GM18909 (cell line): ENCODE data around the gene TERT.
"Not testable (repeated sequence)": the region's sequence is repeated elsewhere in the genome, so short reads cannot be mapped to it uniquely, and the experiment has no call there.

Experiments
- ATAC-seq: cut with Tn5 transposase; IDR thresholded peaks from one replicate; pipeline ENCODE4 v1.9.1; 2021; ENCODE audit warnings: mild to moderate bottlenecking; ENCODE audit not compliant: unreplicated experiment, poor library complexity

TERT gene

DNA sequence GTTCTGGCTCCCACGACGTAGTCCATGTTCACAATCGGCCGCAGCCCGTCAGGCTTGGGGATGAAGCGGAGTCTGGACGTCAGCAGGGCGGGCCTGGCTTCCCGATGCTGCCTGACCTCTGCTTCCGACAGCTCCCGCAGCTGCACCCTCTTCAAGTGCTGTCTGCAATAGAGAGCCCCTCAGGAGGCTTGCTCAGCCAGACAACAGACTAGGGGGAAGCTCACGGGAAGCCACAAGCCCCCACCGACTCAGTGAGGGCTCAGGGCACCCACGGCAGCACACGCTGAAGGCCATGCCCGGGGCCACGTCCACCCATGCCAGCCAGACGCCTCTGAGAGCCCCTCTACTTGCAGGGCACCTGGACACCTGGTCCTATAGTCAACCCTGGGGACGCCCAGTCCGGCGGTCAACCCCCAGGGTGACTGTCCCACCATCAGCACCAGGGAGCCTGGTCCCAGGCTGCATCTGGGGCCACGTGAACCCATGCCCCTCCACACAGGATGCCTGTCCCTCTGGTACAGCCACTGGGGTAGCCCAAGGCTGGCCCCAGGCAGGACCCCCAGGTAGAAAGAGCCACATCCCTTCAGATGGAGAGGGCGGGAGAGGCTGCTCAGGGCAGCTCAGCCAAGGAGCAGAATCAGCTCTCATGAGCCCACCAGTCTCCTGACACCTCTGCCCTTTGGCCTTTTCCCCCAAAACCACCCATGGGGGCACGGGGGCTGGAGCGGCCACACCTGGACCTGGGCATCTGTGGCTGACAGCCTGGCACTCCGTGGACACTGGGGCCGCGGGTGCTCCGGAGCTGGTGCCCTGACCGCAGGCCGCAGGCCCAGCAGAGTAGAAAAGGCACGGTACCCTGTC is 14.5 kb downstream of the TERT start:
- ATAC-seq: no peak

DNA sequence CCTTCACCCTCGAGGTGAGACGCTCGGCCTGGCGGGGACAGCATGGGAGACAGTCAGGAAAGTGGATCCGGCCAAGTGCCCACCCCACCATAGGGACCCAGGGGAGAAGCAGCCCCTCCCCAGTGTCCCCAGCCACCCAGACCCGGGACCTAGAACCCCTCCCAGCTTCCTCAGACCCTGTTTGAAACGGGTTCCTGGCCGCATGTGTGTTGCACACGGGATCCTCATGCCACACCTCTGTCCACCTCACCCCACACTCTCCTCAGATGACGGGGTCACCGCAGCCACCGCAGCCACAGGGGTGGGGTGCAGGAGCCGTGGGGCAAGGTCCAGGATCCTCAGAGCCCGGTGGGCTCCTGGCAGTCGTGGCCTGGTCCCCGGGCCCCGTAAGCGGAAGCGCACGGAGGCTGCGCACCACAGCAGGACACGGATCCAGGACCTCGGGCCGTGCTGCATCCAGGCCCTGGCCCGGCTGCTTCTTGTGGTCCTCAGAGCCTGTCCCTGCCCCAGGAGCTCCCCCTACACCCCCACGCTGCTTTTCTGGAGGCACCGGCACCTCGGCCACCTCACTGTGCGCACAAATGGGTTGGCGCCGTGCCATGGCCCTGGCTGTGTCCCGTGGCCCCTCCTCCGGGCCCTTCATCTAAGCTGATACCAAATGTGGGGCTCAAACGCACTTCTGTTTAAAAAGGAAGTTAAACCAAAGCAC is 15.3 kb downstream of the TERT start:
- no peak for ATAC-seq

DNA sequence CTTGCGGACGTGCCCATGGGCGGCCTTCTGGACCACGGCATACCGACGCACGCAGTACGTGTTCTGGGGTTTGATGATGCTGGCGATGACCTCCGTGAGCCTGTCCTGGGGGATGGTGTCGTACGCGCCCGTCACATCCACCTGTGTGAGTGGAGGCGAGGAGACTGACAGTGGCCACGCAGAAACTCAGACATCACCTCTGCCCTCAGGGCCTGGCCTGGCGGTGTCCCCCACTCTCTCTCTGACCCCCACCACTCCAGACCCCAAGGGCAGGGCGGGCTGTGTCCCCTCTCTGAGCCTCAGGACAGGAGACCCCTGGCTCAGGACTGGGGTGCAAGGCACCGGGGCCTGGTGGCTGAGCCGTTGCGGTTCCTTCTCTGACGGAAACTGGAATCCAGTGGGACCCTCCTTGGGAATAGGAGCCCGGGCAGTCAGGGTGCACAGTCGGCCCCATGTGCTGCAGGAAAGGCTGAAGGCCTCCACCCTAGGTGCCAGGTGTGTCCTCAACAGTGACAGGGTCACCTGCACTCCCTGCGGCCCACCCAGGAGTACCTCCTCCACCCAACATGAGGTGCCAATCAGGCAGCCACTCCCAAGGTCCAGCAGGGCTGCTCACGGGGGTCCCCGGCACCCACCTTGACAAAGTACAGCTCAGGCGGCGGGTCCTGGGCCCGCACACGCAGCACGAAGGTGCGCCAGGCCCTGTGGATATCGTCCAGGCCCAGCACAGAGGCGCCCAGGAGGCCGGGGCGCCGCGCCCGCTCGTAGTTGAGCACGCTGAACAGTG is 16.0 kb downstream of the TERT start:
- no peak for ATAC-seq

DNA sequence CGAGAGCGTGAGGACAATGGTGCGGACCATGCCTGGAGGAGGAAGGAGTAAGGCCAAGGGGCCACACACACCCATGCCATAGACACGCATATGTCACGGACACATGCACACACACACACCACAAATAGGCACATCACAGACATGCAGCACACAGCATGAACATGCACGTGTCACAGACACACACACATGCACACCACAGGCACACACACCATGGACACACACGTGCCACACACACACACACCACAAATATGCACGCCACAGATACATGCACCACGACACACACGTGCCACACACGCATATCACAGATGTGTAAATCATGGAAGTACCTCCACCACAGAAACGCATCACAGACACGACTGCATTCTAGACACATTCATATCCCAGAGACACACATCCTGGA is 16.7 kb downstream of the TERT start:
- ATAC-seq: no peak

DNA sequence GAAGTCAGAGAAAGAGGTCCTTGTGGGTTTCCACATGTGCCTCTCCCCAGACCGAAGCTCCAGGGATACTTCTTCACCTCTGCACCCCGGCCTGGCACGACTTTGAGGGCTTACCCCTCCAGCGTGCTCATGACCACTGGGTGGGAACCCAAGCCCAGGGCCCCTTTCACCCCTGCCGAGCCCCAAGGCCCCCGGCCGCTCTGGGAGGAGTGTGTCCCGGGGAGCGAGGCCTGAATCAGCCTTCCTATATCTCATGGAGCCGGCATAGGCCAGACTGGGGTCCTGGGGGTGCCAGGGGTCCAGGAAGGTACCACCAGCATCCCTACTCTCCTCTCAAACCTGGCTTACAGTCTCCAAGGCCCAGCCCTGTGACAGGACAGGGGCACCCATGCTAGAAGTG is 17.1 kb downstream of the TERT start:
- ATAC-seq: no peak

DNA sequence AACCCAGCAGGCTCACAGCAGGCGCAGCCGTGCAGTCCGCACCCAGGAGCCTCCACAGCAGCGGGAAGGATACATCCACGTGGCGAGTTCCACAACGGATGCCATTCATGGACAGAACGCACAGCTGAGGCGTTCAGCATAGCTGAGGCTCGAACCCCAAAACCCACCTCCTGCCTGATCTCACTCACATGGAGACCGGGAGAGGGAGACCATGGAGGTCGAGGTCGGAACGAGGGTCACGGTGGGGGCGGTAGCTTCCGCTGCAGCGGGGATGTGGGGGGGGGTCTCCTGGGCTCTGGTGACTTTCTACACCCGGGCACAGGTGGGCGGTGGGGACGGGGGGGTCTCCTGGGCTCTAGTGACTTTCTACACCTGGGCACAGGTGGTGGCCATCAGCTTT is 17.5 kb downstream of the TERT start:
- no peak for ATAC-seq

DNA sequence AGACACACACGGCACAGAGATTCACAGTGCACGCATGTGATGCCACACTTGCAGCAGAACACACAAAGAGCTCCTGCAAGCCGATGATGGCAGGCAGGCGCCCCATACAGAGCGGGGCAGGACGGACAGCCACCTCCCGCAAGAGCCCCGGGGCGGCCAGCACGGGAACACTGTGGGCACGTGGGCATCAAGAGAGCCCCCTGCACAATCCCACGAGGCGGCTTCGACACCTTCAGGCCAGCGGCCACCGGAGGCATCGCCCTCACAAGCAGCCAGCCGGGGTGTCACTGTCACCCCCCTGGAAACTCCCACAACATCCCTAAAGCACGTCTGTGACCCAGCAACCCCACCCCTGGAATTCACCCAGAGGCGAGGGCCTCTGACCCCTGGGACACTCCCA is 17.9 kb downstream of the TERT start:
- ATAC-seq: no peak

DNA sequence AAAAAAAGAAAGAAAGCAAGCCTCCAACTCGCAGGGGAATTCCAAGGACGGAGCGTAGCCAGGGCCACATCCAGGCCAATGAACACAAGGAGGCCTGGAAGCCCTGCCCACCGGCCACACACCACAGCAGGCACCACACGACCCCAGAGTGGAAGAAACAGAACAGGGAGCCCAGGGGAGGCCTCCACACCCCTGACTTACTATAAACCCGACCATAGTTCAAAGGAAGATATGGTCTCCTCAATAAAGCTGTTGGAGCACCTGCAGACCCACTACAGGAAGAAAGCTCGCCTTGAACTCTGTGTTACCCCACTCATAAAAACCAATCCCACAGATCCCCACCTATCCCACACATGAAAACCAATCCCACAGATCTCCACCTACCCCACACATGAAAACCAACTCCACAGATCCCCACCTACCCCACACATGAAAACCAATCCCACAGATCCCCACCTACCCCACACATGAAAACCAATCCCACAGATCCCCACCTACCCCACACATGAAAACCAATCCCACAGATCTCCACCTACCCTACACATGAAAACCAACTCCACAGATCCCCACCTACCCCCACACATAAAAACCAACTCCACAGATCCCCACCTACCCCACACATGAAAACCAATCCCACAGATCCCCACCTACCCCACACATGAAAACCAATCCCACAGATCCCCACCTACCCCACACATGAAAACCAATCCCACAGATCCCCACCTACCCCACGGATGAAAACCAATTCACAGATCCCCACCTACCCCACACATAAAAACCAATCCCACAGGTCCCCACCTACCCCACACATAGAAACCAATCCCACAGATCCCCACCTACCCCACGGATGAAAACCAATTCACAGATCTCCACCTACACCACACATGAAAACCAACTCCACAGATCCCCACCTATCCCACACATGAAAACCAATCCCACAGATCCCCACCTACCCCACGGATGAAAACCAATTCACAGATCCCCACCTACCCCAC is 19.2 kb downstream of the TERT start:
- ATAC-seq: not testable (repeated sequence)

DNA sequence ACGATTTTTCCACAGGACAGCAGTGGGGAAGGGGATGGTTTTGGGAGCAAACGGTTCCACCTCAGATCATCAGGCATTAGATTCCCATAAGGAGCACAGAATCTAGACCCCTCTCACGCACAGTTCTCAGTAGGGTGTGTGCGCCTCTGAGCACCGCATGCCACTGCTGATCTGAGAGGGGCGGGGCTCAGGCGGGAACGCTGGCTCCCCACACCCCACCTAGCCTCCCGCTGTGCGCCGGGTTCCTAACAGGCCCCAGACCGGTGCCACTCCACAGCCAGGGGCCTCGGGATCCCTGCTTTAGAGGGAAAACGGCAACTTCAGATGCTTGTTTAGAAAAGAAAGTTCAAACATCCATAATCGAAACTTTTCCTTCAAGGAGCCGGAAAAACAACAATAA is 20.4 kb downstream of the TERT start:
- no peak for ATAC-seq

DNA sequence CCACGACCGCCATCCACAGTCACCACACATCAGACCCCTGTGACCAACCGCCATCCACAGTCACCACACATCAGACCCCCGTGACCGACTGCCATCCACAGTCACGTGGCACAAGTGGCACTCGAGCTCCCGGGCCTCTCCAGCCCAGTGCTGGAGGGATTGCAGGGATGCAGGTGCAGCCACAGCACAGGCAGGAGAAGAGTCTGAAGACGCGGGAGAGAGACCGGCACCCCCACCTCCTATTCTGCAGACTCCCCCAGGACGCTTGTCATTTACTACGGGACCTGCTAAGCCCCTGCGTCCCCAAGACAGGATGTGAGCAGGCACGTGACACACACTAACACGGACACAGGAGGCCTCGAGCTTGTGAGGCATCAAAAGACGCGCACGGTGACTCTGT is 21.1 kb downstream of the TERT start:
- ATAC-seq: no peak

DNA sequence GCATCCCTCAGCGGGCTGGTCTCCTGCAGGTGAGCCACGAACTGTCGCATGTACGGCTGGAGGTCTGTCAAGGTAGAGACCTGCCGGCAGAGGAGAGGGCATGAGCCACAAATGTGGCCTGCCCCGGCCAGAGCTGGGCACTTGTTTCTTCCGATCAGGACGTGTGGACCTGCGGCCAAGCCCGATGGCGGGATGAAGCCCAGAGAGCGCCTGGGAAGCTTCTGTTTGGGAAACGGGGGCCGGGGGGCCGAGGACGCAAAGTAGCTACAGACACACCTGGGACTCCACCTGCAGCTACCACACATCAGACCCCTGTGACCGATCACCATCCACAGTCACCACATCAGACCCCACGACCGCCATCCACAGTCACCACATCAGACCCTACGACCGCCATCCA is 22.7 kb downstream of the TERT start:
- no peak for ATAC-seq

DNA sequence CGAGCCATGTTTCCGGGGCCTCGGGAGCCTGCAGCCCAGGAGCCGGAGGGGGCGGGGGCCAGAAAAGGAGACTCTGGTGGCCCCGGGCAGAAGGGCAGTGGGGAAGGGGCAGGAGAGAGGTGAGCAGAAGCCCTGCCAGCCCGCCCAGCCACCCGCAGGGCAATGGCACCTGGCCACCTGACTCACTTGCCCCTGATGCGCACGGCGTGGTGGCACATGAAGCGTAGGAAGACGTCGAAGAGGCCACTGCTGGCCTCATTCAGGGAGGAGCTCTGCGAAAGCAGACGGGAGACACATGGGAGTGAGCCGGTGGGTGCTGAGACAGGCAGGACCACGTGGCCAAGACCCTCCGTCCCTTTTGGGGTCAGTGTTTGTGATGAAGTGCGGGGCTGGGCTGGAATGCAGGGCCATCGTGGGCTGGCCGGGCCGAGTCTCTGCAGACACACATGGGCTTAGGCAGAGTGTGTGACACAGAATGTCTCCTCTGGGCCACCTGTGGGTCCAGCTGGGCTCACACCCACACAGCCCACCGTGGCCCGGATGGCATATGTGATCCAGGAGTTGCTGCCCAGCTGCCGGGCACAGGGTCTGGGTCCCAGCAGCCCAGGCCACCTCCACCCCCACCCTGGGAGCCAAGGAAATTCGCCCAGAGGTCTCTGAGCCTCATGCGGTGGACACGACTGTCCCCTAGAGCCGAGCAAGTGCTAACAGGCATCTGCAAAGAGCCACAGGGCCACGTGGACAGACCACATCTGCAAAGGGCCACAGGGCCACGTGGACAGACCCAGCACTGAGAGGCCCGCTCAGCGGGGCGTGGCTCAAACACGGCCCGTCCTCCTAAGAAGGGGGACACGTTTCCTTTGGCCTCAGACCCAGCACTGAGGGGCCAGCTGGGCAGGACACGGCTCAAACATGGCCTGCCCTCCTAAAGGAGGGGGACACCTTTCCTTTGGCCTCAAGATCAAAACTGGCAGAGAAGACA is 23.6 kb downstream of the TERT start:
- no peak for ATAC-seq

DNA sequence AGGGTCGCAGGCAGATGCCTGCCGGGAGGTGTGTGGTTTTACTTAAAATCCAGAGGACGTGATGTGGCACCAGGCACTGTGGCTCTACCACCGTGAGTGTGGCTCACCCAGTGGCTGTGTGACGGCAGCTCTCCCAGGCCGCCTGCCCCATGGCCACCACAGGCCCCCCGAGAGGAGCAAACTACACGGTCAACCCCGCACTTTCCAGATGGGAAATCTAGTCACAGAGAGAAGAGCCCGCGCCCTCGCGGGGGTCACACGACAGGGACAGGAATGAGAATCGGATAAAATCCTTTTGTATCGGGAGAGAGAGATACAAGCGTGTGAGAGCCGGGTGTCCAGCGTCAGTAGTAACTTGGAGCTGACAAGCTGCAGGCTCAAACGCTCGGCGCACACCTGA is 24.4 kb downstream of the TERT start:
- no peak for ATAC-seq

DNA sequence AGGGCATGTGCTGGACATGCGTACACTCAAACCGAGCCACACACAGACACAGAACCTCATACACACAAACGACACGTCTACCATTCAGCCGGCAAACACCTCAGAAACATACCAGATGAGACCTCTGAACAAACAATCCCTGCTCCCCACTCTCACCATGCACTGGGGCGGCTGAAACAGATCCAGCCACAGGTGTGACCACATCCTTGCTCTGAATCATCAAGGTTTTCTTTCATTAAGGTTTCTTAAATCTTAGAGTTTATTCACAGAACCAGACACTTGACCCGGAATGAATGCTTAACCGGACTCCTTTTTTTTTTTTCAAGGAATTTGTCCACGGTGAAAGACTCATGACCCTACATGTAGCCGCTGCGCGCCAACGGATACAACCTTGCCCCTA is 26.2 kb downstream of the TERT start:
- no peak for ATAC-seq

DNA sequence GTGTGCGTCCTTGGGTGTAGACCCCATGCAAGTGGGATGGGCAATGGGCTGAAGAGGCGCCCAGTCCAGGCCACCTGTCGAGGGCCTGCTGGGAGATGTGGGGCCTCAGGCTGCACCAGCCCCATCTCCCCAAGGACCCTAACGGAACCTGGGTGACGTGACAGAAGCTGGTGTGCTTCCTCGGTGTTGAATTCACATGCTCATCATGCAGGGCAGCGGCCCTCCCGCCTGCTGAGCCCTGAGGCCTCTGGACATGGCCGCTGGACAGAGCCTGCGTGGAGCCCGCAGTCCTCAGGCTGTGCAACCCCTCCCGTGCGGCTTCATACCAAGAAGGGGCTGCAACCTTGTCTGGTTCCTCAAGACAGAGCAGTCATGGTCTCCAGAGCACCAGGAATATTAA is 26.8 kb downstream of the TERT start:
- no peak for ATAC-seq

DNA sequence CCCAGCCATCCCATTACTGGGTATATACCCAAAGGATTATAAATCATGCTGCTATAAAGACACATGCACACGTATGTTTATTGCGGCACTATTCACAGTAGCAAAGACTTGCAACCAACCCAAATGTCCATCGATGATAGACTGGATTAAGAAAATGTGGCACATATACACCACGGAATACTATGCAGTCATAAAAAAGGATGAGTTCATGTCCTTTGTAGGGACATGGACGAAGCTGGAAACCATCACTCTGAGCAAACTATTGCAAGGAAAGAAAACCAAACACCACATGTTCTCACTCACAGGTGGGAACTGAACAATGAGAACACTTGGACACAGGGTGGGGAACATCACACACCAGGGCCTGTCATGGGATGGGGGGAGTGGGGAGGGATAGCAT is 27.4 kb downstream of the TERT start:
- ATAC-seq: not testable (repeated sequence)

DNA sequence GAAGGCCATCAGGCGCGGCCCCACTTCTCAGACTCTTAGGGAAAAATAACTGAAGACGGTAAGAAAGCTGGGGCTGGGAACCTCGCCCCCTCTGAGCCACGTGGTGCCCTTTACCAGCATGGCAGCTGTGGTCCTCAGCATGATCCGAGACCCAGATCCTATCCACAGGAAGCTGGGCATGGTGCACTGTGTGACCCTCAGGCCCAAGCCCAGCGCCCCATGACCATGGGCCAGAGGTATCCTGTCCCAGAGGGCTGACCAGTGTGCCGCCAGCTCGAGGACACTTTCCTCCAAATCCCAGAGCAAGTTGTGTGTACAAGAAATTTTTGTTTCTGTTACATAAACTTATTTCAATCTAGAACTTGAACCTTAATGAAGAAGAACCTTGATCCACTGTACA is 28.1 kb downstream of the TERT start:
- no peak for ATAC-seq

DNA sequence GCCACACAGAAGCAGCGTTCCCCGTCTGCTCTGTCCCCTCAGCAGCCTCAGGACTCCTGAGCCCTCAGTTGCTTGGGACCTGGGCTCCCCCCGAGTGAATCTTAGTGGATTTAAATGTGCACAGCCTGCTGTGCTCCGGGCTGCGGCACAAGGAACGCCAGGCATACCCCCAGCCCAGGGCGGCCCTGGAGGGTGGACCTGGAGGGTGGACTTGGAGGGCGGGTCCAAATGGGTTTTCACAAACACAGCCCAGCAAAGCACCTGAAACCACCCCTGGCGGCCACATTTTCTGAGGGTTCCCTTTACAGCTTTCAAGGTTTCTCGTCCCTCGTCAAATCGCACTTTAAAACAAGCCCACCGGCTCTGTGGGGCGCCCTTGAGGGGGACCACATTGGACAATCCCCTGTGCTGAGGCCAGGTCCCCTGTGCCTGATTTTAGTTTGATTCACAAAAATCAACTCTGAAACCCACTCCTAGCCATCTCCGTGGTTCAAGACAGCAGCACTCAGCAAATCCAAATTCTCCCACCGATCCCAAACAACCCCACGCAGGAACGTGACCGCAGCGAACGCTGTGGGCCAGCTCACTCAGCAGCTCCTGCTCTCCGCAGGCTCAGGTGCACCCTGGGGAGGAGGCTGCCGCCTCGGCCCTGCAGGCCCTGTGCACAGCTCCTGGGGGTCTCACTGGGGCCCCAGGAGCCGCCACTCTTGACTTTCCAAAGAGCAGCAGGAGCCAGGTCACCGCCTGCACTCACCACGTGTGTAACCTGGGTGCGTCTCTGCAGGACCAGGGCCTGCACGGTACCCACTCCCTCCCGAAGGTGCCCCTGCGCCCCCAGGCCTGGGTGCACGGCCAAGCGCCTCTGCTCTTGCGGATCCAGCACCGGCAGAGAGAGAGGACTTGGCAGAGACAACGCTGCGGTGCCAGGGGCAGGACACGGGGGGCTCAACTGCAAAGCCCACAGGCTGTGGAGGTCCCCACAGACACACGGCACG is 29.1 kb downstream of the TERT start:
- ATAC-seq: no peak
